NT2/D1 (cell line): ENCODE results near the gene YJEFN3.

Experiments
- DNase-seq: peaks from one replicate; pipeline ENCODE4 v3.0.0-alpha.2; 2011; ENCODE audit warnings: low read depth, low spot score
- H3K27me3 ChIP-seq: 2 replicates; pipeline ENCODE4 v1.6.0; 2011; ENCODE audit warnings: mild to moderate bottlenecking; ENCODE audit not compliant: insufficient read length, insufficient read depth
- H3K36me3 ChIP-seq: 2 replicates; pipeline ENCODE4 v1.6.1; 2011; ENCODE audit warnings: mild to moderate bottlenecking, low read length, mixed read lengths; ENCODE audit not compliant: insufficient read depth, insufficient read length
- H3K4me1 ChIP-seq: 2 replicates; pipeline ENCODE4 v1.5.1; 2011; ENCODE audit not compliant: insufficient read depth, insufficient read length
- H3K4me3 ChIP-seq: 2 replicates; pipeline ENCODE4 v1.5.1; 2011; ENCODE audit warnings: low read depth; ENCODE audit not compliant: insufficient read length
- H3K9ac ChIP-seq: 2 replicates; pipeline ENCODE4 v1.6.0; 2011; ENCODE audit warnings: low read depth; ENCODE audit not compliant: insufficient read length
- H3K9me3 ChIP-seq: 2 replicates; pipeline ENCODE4 v1.5.1; 2011; ENCODE audit warnings: mild to moderate bottlenecking, low read length; ENCODE audit not compliant: insufficient read depth
- SUZ12 ChIP-seq: IDR thresholded peaks from 2 replicates; pipeline ENCODE4 v1.6.1; 2011; ENCODE audit not compliant: insufficient read length, insufficient read depth; ENCODE audit errors: extremely low read depth
- YY1 ChIP-seq: IDR thresholded peaks from 2 replicates; pipeline ENCODE4 v1.6.1; 2011; ENCODE audit not compliant: insufficient read length, insufficient read depth
- ZNF274 ChIP-seq: IDR thresholded peaks from 2 replicates; pipeline ENCODE4 v1.6.1; 2011; ENCODE audit warnings: mild to moderate bottlenecking, low read depth, low read length

Gene YJEFN3

DNA sequence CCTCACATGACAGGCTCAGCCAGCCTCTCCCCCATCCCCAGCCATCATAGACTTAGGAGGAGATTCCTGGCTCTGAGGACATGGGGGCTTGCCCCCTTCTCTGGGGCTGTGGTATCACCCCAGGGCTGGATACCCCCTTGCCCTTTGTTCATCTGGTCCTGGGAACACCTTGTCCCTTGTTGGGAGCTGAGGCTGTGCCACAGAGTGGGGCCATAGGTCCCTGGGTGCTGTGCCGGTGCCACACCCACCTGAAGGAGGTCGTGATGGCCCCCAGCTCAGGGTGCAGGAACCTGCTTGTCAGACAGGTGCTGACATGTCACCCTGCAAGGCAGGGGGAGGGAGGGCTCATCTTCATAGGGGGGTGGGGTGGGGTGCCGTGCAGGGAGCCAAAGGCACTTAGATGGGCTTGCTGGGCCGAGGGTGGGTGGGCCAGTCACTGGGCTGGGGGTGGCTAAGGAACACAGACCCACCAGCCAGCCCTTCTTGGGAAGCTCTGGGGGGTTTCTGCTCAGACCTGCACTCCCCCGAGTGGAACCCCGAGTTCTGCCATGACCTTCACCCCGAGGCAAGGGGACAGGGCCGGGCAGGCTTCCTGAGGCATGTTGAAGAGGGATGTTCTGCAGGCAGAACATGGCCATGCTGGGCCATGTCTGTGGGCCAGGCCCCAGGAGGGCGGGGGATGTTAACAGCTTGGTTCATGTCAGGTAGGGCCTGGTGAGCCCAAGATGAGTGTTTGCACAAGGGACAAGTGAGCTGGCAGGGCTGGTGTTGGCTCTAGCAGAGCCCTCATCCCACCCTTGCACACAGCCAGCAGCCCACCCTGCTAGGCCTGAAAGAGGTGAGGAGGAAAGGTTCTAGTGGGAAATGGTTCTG is 41.4 kb upstream of the YJEFN3 start:
- Histone ChIP-seq H3K9me3 (no peaks in the 10 kb centered on the region), H3K4me3 (no peak overlapping the region), H3K9ac (no peak overlapping the region), H3K4me1 (peaks cover 46% of the 10 kb centered on the region), H3K36me3 (peaks cover 52% of the 10 kb centered on the region), H3K27me3 (no peaks in the 10 kb centered on the region)
- no peak for DNase-seq
- TF ChIP-seq YY1 (no peak), SUZ12 (no peak), ZNF274 (no peak)

GRCh38 chr19:19487950-19488874 is 40.5 kb upstream of the YJEFN3 start:
- no peak for DNase-seq
- H3K9me3 ChIP-seq = no peaks in the 10 kb centered on the region
- no peak for TF ChIP-seq ZNF274
- no peak for TF ChIP-seq SUZ12
- TF ChIP-seq YY1 = no peak
- peaks cover 40% of the 10 kb centered on the region for H3K4me1 ChIP-seq
- H3K9ac ChIP-seq = no peak overlapping the region
- no peaks in the 10 kb centered on the region for H3K27me3 ChIP-seq
- H3K4me3 ChIP-seq = no peak overlapping the region
- H3K36me3 ChIP-seq = peaks cover 51% of the 10 kb centered on the region

DNA sequence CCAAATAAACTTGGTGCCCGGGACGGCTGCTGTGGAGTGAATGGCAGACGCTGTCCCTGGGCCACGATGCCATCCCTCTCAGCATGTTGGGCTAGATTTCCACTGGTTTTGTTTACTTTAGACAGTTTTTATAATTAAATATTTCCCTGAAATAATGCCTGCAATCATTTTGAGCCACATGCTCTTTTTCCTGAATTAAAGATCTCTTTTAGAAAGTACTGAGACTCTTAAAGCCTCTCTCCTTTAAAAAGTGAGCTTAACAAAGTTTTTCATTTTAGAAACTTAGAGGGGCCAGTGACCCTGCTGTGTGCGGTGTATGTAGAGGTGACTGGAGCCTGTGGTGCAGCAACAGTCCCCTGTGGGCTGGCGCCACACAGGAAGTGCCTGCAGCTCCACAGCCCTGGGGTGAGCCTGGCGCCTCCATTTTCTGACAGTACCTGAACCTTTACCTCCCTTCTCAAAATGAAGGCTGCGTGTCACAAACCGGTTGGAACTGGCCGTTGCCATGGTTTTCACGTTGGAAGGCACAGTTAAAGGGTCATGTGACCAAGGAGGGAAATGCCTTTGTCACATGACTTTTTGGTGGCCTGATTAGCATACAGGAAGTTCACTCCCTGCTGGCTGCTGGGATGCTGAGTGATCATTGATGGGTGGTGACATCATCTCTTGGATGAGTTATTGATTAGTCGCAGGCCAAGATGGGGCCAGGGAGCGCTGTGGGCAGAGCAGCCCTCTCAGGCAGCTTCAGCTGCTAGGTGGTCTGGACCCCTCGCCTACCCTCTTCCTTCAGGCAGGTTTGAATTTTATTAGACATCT is 39.6 kb upstream of the YJEFN3 start:
- no peak overlapping the region for H3K9ac ChIP-seq

GRCh38 chr19:19489804-19490204 is 38.9 kb upstream of the YJEFN3 start:
- H3K27me3 ChIP-seq = no peaks in the 10 kb centered on the region
- no peak overlapping the region for H3K9ac ChIP-seq
- TF ChIP-seq SUZ12 = no peak
- TF ChIP-seq YY1 = no peak
- no peak for TF ChIP-seq ZNF274
- no peak overlapping the region for H3K4me3 ChIP-seq
- H3K4me1 ChIP-seq = peaks cover 44% of the 10 kb centered on the region
- DNase-seq = no peak
- no peaks in the 10 kb centered on the region for H3K9me3 ChIP-seq
- peaks cover 60% of the 10 kb centered on the region for H3K36me3 ChIP-seq

More for the DNA sequence above, 39.6 kb upstream of the YJEFN3 start:
- Histone ChIP-seq H3K4me3 (no peak overlapping the region), H3K36me3 (peaks cover 53% of the 10 kb centered on the region), H3K9me3 (no peaks in the 10 kb centered on the region), H3K27me3 (no peaks in the 10 kb centered on the region), H3K4me1 (peaks cover 43% of the 10 kb centered on the region)
- peak; percentile 70 for TF ChIP-seq YY1
- no peak for TF ChIP-seq SUZ12
- no peak for TF ChIP-seq ZNF274
- DNase-seq = peak; percentile 88

GRCh38 chr19:19490214-19490968 is 38.3 kb upstream of the YJEFN3 start:
- Histone ChIP-seq H3K9me3 (no peaks in the 10 kb centered on the region), H3K4me3 (no peak overlapping the region), H3K9ac (peak overlapping the region; percentile 66), H3K36me3 (peaks cover 63% of the 10 kb centered on the region), H3K27me3 (no peaks in the 10 kb centered on the region), H3K4me1 (peaks cover 40% of the 10 kb centered on the region)
- TF ChIP-seq ZNF274 (no peak), YY1 (no peak), SUZ12 (no peak)
- DNase-seq = peak; percentile 66
